ENCODE results near the gene ZNF516. TPM values are rescaled to one million over a fixed set of nuclear protein-coding genes. Genes with fewer than 3 reads are reported as not detected.
A peak's percentile ranks its signal among the peaks of the same experiment; 100 is the strongest.

ZNF516 gene
- total RNA-seq, 3 donors from 2014 or later (not counting 1 experiment from before 2014, with no cell fraction given) = 49.1 to 60.0 (median 52.4) TPM

DNA sequence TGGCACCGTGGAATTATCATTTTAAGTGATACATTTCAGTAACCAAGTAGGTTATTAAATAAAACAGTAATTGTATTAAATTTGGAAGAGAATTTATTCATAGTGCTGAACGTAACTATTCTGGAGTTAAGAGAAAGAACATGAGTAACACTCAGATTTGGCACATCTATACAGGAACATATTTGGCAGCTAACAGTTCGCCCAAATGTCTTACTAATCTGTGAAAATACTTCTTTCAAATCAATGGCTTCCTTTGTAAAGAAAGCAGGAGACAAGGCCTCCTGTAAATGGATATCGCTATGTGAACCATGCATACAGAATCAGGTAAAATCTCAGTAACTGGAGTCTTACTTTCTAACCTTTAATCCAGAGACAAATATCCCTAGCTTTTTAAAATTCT is 64.4 kb downstream of the ZNF516 start:
- Mint-ChIP-seq H3K36me3 (no peaks in the 10 kb centered on the region), H3K9me3 (no peaks in the 10 kb centered on the region), H3K27ac (peak overlapping the region in 1 of 2 donors; percentile 41), H3K4me3 (no peak overlapping the region), H3K4me1 (peaks cover 52 to 67% of the 10 kb centered on the region in 2 donors), H3K27me3 (ENCODE audit: low read depth in 2 of 2) (no peaks in the 10 kb centered on the region)
- DNase-seq (no peak), ATAC-seq (no peak)
- Histone ChIP-seq H3K36me3 (ENCODE audit: control insufficient read depth, insufficient read depth, low read length) (no peaks in the 10 kb centered on the region), H3K27ac (ENCODE audit: low read length) (no peak overlapping the region), H3K4me3 (ENCODE audit: low read length) (no peak overlapping the region), H3K9me3 (ENCODE audit: control insufficient read depth, insufficient read depth, low read length) (no peaks in the 10 kb centered on the region), H3K4me1 (ENCODE audit: control insufficient read depth, insufficient read depth, low read length) (peaks cover 2% of the 10 kb centered on the region), H3K27me3 (ENCODE audit: control insufficient read depth, insufficient read depth, low read length) (no peaks in the 10 kb centered on the region)
- TF ChIP-seq, protein P1, sequence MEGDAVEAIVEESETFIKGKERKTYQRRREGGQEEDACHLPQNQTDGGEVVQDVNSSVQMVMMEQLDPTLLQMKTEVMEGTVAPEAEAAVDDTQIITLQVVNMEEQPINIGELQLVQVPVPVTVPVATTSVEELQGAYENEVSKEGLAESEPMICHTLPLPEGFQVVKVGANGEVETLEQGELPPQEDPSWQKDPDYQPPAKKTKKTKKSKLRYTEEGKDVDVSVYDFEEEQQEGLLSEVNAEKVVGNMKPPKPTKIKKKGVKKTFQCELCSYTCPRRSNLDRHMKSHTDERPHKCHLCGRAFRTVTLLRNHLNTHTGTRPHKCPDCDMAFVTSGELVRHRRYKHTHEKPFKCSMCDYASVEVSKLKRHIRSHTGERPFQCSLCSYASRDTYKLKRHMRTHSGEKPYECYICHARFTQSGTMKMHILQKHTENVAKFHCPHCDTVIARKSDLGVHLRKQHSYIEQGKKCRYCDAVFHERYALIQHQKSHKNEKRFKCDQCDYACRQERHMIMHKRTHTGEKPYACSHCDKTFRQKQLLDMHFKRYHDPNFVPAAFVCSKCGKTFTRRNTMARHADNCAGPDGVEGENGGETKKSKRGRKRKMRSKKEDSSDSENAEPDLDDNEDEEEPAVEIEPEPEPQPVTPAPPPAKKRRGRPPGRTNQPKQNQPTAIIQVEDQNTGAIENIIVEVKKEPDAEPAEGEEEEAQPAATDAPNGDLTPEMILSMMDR (IDR thresholded peaks at IDR 0.05) = no peak
- 96% methylated on average over 4 of the region's 4 CpGs for WGBS (ENCODE audit: insufficient coverage)
- intact Hi-C loops (cut with micrococcal nuclease) = no loop called here

DNA sequence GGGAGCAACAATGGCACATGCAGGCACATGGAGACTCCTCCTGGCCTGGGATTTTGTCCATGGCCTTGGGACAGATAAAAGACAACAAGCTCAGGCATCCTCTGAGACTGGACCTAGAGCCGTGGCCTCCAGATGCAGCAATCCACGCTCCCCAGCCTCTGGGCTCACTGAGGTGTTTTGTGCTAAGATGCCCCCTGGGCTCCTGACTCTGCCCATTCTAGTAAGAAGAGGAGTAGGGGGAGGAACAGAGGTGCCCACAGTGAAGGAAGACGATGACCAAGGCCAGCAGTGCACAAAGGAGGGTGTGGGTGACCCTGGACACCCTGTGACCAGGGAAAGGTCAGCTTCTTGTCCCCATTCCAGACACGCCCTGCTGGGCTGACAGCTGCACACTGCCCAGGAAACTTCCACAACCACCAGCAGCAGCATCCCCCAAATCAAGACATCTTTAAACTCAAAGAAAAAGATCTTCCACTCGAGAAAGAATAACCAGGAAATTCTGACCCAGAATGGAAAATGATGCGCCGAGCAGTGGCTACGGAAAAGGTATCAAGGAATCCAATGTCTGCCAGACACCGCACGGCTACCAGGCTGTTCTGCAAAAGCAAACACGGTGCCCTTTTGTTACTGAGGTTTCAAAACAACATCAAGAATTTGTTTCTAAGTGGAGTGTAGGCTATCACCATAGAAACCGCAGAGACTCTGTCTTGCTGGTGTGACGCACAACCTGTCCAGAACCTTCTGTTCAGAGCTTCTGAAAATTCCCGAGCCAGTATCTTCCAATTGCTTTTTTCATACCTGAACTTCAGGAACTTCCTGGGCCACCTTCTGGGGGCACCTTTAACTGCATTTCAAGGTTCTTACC is 65.5 kb downstream of the ZNF516 start:
- intact Hi-C loops (cut with micrococcal nuclease) = no loop called here
- Mint-ChIP-seq H3K4me1 (peaks cover 59 to 68% of the 10 kb centered on the region in 2 donors), H3K4me3 (no peak overlapping the region), H3K27ac (peak overlapping the region; percentile 41 to 58), H3K36me3 (no peaks in the 10 kb centered on the region), H3K27me3 (ENCODE audit: low read depth in 2 of 2) (no peaks in the 10 kb centered on the region), H3K9me3 (no peaks in the 10 kb centered on the region)
- Histone ChIP-seq H3K27ac (ENCODE audit: low read length) (no peak overlapping the region), H3K4me3 (ENCODE audit: low read length) (no peak overlapping the region), H3K36me3 (ENCODE audit: control insufficient read depth, insufficient read depth, low read length) (no peaks in the 10 kb centered on the region), H3K9me3 (ENCODE audit: control insufficient read depth, insufficient read depth, low read length) (no peaks in the 10 kb centered on the region), H3K27me3 (ENCODE audit: control insufficient read depth, insufficient read depth, low read length) (no peaks in the 10 kb centered on the region), H3K4me1 (ENCODE audit: control insufficient read depth, insufficient read depth, low read length) (peaks cover 14% of the 10 kb centered on the region)
- no peak for ATAC-seq
- TF ChIP-seq, protein P1 (IDR thresholded peaks at IDR 0.05) = no peak
- WGBS (ENCODE audit: insufficient coverage) = 89% methylated on average over 14 of the region's 14 CpGs
- DNase-seq = no peak

DNA sequence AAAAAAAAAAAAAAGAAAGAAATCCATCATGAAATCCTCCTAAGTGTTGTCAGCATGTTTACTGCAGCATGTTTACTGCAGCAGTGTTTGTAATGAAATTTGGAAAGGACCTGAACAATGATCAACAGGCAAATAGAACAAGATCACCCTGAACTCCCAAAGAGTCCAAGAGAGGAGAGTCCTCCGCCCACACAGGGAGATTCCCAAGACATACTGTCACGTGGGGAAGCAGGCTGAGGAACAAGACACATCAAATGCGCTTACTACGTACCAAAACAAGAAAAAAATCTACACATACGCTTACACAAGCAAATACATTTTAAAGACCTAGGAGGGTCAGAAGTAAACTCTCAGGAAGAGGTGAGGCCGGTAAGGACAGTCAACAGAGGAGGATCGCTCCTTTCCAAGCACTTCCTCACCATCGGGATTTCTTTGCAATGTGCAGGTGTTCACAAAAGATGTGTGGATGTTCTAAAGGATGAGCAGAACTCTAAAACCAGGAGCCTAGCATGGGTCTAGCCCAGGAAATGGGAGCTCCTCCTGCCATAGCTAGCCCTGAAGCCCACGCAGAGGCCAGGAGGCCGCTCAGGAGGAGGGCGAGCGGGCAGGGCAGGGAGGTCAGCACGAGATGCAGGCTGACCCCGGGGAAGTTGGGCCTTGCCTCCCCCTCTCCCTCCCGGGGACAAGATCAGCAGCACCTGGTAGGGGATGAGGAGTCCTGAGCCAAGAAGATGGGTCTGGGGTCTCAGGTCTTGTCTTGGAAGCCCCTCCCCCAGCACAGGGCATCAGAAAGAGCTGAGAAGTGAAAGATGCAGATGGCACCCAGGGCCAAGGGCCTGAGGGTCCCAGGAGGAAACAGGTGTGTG is 66.4 kb downstream of the ZNF516 start:
- Histone ChIP-seq H3K36me3 (ENCODE audit: control insufficient read depth, insufficient read depth, low read length) (no peaks in the 10 kb centered on the region), H3K27me3 (ENCODE audit: control insufficient read depth, insufficient read depth, low read length) (no peaks in the 10 kb centered on the region), H3K4me3 (ENCODE audit: low read length) (no peak overlapping the region), H3K4me1 (ENCODE audit: control insufficient read depth, insufficient read depth, low read length) (peaks cover 14% of the 10 kb centered on the region), H3K9me3 (ENCODE audit: control insufficient read depth, insufficient read depth, low read length) (no peaks in the 10 kb centered on the region), H3K27ac (ENCODE audit: low read length) (no peak overlapping the region)
- Mint-ChIP-seq H3K9me3 (no peaks in the 10 kb centered on the region), H3K36me3 (no peaks in the 10 kb centered on the region), H3K4me1 (peaks cover 61 to 69% of the 10 kb centered on the region in 2 donors), H3K27ac (peak overlapping the region in 1 of 2 donors; percentile 58), H3K4me3 (no peak overlapping the region), H3K27me3 (ENCODE audit: low read depth in 2 of 2) (no peaks in the 10 kb centered on the region)
- intact Hi-C loops (cut with micrococcal nuclease) = no loop called here
- 94% methylated on average over 15 of the region's 15 CpGs for WGBS (ENCODE audit: insufficient coverage)
- TF ChIP-seq, protein P1 (IDR thresholded peaks at IDR 0.05) = no peak
- DNase-seq (no peak), ATAC-seq (no peak)
